Mesothelial cell of epicardium (in vitro differentiated cells): ENCODE results near the gene OR52N5. TPM values are rescaled to one million over a fixed set of nuclear protein-coding genes. Genes with fewer than 3 reads are reported as not detected.

Source experiments
- DNase-seq, 2 experiments: peaks; one replicate each; pipeline ENCODE4 v3.0.0; 2021; ENCODE audit warnings: low spot score in 2 of 2; ENCODE audit not compliant: unreplicated experiment in 2 of 2
- H3K27ac Mint-ChIP-seq: 2 replicates; pipeline ENCODE4 v1.8.0; 2021; ENCODE audit warnings: mixed read lengths
- H3K27me3 Mint-ChIP-seq: 2 replicates; pipeline ENCODE4 v1.8.0; 2021; ENCODE audit warnings: low read depth, mixed read lengths
- H3K36me3 Mint-ChIP-seq: 2 replicates; pipeline ENCODE4 v1.8.0; 2021; ENCODE audit warnings: mixed read lengths
- H3K4me1 Mint-ChIP-seq: 2 replicates; pipeline ENCODE4 v1.8.0; 2021; ENCODE audit warnings: mixed read lengths
- H3K4me3 Mint-ChIP-seq: 2 replicates; pipeline ENCODE4 v1.8.0; 2021; ENCODE audit warnings: mild to moderate bottlenecking, moderate library complexity, mixed read lengths
- H3K9me3 Mint-ChIP-seq: 2 replicates; pipeline ENCODE4 v1.8.0; 2021; ENCODE audit warnings: mixed read lengths
- total RNA-seq: library from RNA; stranded (reverse); gene quantifications from 3 replicates; pipeline ENCODE4 v1.2.1, GENCODE V29; 2021
- TF ChIP-seq, protein P1 (sequence below): fragments of 200-600 bp; sonication (generic); IDR thresholded peaks from one replicate; pipeline ENCODE4 v1.5.0; 2021; ENCODE audit warnings: antibody characterized with exemption; ENCODE audit not compliant: unreplicated experiment

Gene OR52N5
- total RNA-seq, 1 donor from 2014 or later, result not detected

DNA sequence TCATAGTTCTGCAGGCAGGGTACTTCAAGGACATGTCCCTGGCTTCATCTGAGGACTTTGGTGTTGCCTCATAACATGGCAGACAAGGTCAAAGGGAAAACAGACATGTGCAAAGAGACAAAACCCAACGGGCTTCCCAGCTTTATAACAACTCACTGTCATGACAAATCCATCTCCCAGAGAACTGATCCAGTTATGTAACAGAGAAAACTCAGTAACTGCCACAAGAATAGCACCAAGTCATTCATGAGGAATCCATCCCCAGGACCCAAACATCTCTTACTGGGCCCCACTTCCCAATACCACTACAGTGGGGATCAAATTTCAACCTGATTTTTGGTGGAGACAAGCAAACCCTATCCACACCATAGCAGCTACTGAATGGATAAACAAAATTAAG lies 16.1 kb downstream of the OR52N5 start:
- TF ChIP-seq, protein P1, sequence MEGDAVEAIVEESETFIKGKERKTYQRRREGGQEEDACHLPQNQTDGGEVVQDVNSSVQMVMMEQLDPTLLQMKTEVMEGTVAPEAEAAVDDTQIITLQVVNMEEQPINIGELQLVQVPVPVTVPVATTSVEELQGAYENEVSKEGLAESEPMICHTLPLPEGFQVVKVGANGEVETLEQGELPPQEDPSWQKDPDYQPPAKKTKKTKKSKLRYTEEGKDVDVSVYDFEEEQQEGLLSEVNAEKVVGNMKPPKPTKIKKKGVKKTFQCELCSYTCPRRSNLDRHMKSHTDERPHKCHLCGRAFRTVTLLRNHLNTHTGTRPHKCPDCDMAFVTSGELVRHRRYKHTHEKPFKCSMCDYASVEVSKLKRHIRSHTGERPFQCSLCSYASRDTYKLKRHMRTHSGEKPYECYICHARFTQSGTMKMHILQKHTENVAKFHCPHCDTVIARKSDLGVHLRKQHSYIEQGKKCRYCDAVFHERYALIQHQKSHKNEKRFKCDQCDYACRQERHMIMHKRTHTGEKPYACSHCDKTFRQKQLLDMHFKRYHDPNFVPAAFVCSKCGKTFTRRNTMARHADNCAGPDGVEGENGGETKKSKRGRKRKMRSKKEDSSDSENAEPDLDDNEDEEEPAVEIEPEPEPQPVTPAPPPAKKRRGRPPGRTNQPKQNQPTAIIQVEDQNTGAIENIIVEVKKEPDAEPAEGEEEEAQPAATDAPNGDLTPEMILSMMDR, result no peak
- no peak overlapping the region for H3K27ac Mint-ChIP-seq

DNA sequence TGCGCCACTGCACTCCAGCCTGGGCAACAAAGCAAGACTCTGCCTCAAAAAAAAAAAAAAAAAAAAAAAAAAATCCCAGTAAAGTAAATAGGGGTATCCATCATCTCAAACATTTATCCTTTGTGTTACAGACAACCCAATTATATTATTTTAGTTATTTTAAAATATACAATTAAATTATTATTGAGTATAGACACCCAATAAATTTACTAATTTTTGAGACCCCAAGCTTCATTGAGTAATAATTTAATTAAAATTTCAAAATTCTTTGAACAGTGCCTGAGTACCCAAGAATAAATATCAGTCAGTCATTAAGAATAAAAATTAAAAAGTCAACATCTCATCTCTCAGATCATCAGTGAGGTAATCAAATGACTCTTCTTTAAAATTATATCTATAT lies 29.2 kb downstream of the OR52N5 start, which contains the start of gene OR52N4:
OR52N4 (plus strand) TSS at position 301 of the 400 bp plus-strand sequence. CDS start 498 bp downstream, outside the sequence.
- no peaks in the 10 kb centered on the region for H3K4me1 Mint-ChIP-seq
- no peak within 1 kb of the TSS for H3K27ac Mint-ChIP-seq
- peaks cover 12% of the 10 kb centered on the region for H3K27me3 Mint-ChIP-seq
- DNase-seq, result no peak
- H3K4me3 Mint-ChIP-seq, result no peak within 1 kb of the TSS
- no peaks in the 10 kb centered on the region for H3K9me3 Mint-ChIP-seq
- TF ChIP-seq, protein P1, result no peak
- H3K36me3 Mint-ChIP-seq, result no peaks in the 10 kb centered on the region

More for the DNA sequence above, 16.1 kb downstream of the OR52N5 start:
- no peak for DNase-seq
- H3K9me3 Mint-ChIP-seq, result no peaks in the 10 kb centered on the region
- no peak overlapping the region for H3K4me3 Mint-ChIP-seq
- no peaks in the 10 kb centered on the region for H3K4me1 Mint-ChIP-seq
- no peaks in the 10 kb centered on the region for H3K27me3 Mint-ChIP-seq
- no peaks in the 10 kb centered on the region for H3K36me3 Mint-ChIP-seq

DNA sequence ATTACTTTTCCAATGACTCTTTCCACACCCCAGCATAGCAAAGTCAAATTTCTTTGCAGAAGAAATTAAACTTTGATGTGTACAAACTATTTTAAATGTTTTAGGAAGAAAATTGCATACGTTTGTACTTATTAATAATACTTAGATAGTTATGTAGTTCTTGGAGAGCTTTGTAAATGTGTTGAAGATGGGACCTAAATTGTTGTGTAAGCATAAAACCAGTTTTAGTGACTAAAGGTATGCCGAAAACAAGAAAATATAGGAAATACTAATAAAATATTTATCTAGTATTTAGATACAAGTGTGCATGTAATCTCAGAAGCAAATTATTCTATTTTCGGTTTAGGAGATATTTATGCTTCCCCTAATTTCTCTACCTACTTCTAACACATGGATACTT lies 33.3 kb downstream of the OR52N5 start:
- H3K36me3 Mint-ChIP-seq, result no peaks in the 10 kb centered on the region
- DNase-seq, result no peak
- H3K4me1 Mint-ChIP-seq, result no peaks in the 10 kb centered on the region
- H3K27ac Mint-ChIP-seq, result no peak overlapping the region
- H3K27me3 Mint-ChIP-seq, result peaks cover 8% of the 10 kb centered on the region
- TF ChIP-seq, protein P1, result no peak
- no peaks in the 10 kb centered on the region for H3K9me3 Mint-ChIP-seq
- H3K4me3 Mint-ChIP-seq, result no peak overlapping the region

DNA sequence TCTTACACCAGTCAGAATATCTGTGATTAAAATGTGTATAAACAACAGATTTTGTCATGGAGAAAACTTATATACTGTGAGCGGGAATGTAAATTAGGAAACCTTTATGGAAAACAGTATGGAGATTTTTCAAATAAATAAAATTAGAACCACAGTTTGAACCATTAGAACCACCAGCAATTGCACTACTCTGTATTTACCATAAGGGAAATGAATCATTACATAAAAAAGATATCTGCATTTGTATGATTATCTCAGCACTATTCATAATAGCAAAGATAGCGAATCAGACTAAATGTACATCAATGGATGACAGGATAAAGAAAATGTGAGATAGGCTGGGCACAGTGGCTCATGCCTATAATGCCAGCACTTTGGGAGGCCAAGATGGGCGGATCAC lies 36.5 kb downstream of the OR52N5 start:
- no peak for DNase-seq
- H3K4me1 Mint-ChIP-seq, result no peaks in the 10 kb centered on the region
- H3K4me3 Mint-ChIP-seq, result no peak overlapping the region
- TF ChIP-seq, protein P1, result no peak
- H3K27me3 Mint-ChIP-seq, result peaks cover 7% of the 10 kb centered on the region
- peaks cover 5% of the 10 kb centered on the region for H3K9me3 Mint-ChIP-seq
- no peak overlapping the region for H3K27ac Mint-ChIP-seq
- no peaks in the 10 kb centered on the region for H3K36me3 Mint-ChIP-seq

DNA sequence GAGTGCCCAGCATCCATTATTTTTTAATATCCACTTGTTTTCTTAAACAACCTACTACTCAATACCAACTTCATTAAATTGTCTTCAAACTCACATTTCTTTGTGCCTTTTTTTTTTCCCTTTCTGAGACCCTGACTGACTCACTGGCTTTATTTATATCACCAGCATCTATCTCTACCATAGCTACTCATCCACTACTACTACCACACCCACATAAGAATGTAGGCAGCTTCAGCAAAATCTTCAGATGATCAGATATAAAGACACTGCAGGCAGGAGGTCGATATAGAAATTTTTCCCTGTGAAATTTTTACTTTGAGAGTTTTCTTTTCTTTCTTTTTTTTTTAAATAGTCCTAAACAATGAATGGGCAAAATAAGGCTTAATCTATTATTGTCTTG lies 44.7 kb downstream of the OR52N5 start:
- TF ChIP-seq, protein P1, result no peak
- H3K9me3 Mint-ChIP-seq, result peaks cover 12% of the 10 kb centered on the region
- no peak for DNase-seq
- no peaks in the 10 kb centered on the region for H3K36me3 Mint-ChIP-seq
- H3K4me3 Mint-ChIP-seq, result no peak overlapping the region
- peaks cover 5% of the 10 kb centered on the region for H3K4me1 Mint-ChIP-seq
- peaks cover 5% of the 10 kb centered on the region for H3K27me3 Mint-ChIP-seq
- no peak overlapping the region for H3K27ac Mint-ChIP-seq
